ENCODE measurements around the gene SLC25A11.

GRCh38 chr17:4902540-4902939, 37.3 kb downstream of the SLC25A11 start:
- TF ChIP-seq GABPA (IDR thresholded peaks at IDR 0.05 in 1 of 2, conservative IDR thresholded peaks at IDR 0.05 in 1 of 2) (no peak), CTCF (IDR thresholded peaks at IDR 0.05; ENCODE audit: low read depth, low read length, missing input control) (no peak), MAX (IDR thresholded peaks at IDR 0.05) (no peak), ATF3 (IDR thresholded peaks at IDR 0.05) (no peak), REST (IDR thresholded peaks at IDR 0.05) (no peak), TAF1 (conservative IDR thresholded peaks at IDR 0.05) (no peak), HNF4A (conservative IDR thresholded peaks at IDR 0.05) (no peak), ZBTB33 (IDR thresholded peaks at IDR 0.05) (no peak), FOXA1 (IDR thresholded peaks at IDR 0.05) (no peak), JUND (IDR thresholded peaks at IDR 0.05) (no peak), RAD21 (IDR thresholded peaks at IDR 0.05) (no peak), RXRA (IDR thresholded peaks at IDR 0.05) (no peak), NR2F2 (IDR thresholded peaks at IDR 0.05) (no peak), EGR1 (IDR thresholded peaks at IDR 0.05; ENCODE audit: low read depth in 2 of 2) (no peak)

All from liver (tissue), 3 donors.